Endodermal cell (in vitro differentiated cells): ENCODE data around the gene ZFAND2A. TPM values are rescaled to one million over a fixed set of nuclear protein-coding genes. Genes with fewer than 3 reads are reported as not detected.

Source experiments
- DNase-seq: peaks from one replicate; pipeline ENCODE4 v3.0.0-alpha.2; 2017
- H3K27ac ChIP-seq: 2 replicates; pipeline ENCODE4 v1.5.1; 2013; ENCODE audit warnings: mild to moderate bottlenecking, low read depth, low read length, moderate library complexity
- H3K27me3 ChIP-seq: 2 replicates; pipeline ENCODE4 v1.6.1; 2013; ENCODE audit warnings: mild to moderate bottlenecking, low read length, moderate library complexity; ENCODE audit not compliant: insufficient read depth, control insufficient read depth, poor library complexity, severe bottlenecking
- H3K36me3 ChIP-seq: 2 replicates; pipeline ENCODE4 v1.7.0; 2013; ENCODE audit warnings: mild to moderate bottlenecking, low read length, moderate library complexity; ENCODE audit not compliant: control insufficient read depth, insufficient read depth
- H3K4me1 ChIP-seq: one replicate; pipeline ENCODE4 v1.7.0; 2013; ENCODE audit warnings: low read length; ENCODE audit not compliant: control insufficient read depth, insufficient read depth
- H3K4me3 ChIP-seq: 2 replicates; pipeline ENCODE4 v1.5.1; 2013; ENCODE audit warnings: mild to moderate bottlenecking, low read length, moderate library complexity
- H3K9ac ChIP-seq: 2 replicates; pipeline ENCODE4 v1.6.1; 2013; ENCODE audit warnings: mild to moderate bottlenecking, low read length, moderate library complexity; ENCODE audit not compliant: poor library complexity, severe bottlenecking; ENCODE audit errors: extremely low read depth
- H3K9me3 ChIP-seq: 2 replicates; pipeline ENCODE4 v1.6.1; 2013; ENCODE audit warnings: mild to moderate bottlenecking, low read length, moderate library complexity; ENCODE audit not compliant: control insufficient read depth
- H3K27ac Mint-ChIP-seq: 2 replicates; pipeline ENCODE4 v1.8.0; 2020; ENCODE audit warnings: mixed read lengths
- H3K27me3 Mint-ChIP-seq: 2 replicates; pipeline ENCODE4 v1.8.0; 2021; ENCODE audit warnings: mild to moderate bottlenecking, mixed read lengths; ENCODE audit not compliant: insufficient read depth
- H3K36me3 Mint-ChIP-seq: 2 replicates; pipeline ENCODE4 v1.8.0; 2020; ENCODE audit warnings: low read depth, mixed read lengths
- H3K4me1 Mint-ChIP-seq: 2 replicates; pipeline ENCODE4 v1.8.0; 2020; ENCODE audit warnings: mixed read lengths
- H3K4me3 Mint-ChIP-seq: 2 replicates; pipeline ENCODE4 v1.8.0; 2020; ENCODE audit warnings: mild to moderate bottlenecking, moderate library complexity, mixed read lengths
- H3K9me3 Mint-ChIP-seq: 2 replicates; pipeline ENCODE4 v1.8.0; 2020; ENCODE audit warnings: mild to moderate bottlenecking, mixed read lengths
- CTCF ChIP-seq: fragments of 200-600 bp; sonication (generic); conservative IDR thresholded peaks from 2 replicates; pipeline ENCODE4 v1.5.0; 2021; ENCODE audit warnings: antibody characterized with exemption, mild to moderate bottlenecking
- WGBS, 2 experiments: methylation state at CpG; one replicate each; pipeline versions ENCODE4 v1.1.5 to v1.1.7; 2013; ENCODE audit warnings: missing lambda C conversion rate in 2 of 2, mixed read lengths in 1 of 2; ENCODE audit not compliant: insufficient coverage in 1 of 2, insufficient read length in 1 of 2; 5-methylcytosine and 5-hydroxymethylcytosine counted together
- total RNA-seq, 2 donors: library from RNA; stranded (reverse); fragmentation: NEBNext Ultra II Directional in 1 of 2; extraction: Animal tissue kit (Norgen Biotek cat#: 25700) in 1 of 2; gene quantifications; 2 replicates in 1 of 2; 3 replicates in 1 of 2; pipeline ENCODE4 v1.2.1, GENCODE V29; 2021

ZFAND2A gene
- total RNA-seq, 2 donors from 2014 or later: 14.9 to 17.1 TPM

GRCh38 chr7:1193593-1194424, 33.8 kb upstream of the ZFAND2A start:
- Histone ChIP-seq H3K36me3 (no peaks in the 10 kb centered on the region), H3K9me3 (no peaks in the 10 kb centered on the region), H3K27me3 (peaks cover 13% of the 10 kb centered on the region), H3K4me1 (no peaks in the 10 kb centered on the region), H3K27ac (no peak overlapping the region), H3K9ac (no peak overlapping the region), H3K4me3 (no peak overlapping the region)
- H3K27ac Mint-ChIP-seq: no peak overlapping the region
- no peaks in the 10 kb centered on the region for H3K4me1 Mint-ChIP-seq
- peak; percentile 83 for DNase-seq
- peak; percentile 58 for TF ChIP-seq CTCF
- H3K9me3 Mint-ChIP-seq: peaks cover 9% of the 10 kb centered on the region
- H3K27me3 Mint-ChIP-seq: peaks cover 25% of the 10 kb centered on the region
- H3K4me3 Mint-ChIP-seq: no peak overlapping the region
- H3K36me3 Mint-ChIP-seq: no peaks in the 10 kb centered on the region
- 46 to 64% methylated on average over 27 to 36 of the region's 36 CpGs for WGBS, 2 experiments

- Histone ChIP-seq H3K4me1 (no peaks in the 10 kb centered on the region), H3K9me3 (no peaks in the 10 kb centered on the region), H3K4me3 (no peak overlapping the region), H3K27ac (no peak overlapping the region), H3K36me3 (no peaks in the 10 kb centered on the region), H3K9ac (no peak overlapping the region), H3K27me3 (peaks cover 18% of the 10 kb centered on the region)
- no peak for TF ChIP-seq CTCF
- Mint-ChIP-seq H3K27me3 (peaks cover 35% of the 10 kb centered on the region), H3K4me1 (no peaks in the 10 kb centered on the region), H3K36me3 (no peaks in the 10 kb centered on the region), H3K27ac (no peak overlapping the region), H3K9me3 (peaks cover 9% of the 10 kb centered on the region), H3K4me3 (no peak overlapping the region)
- 88 to 89% methylated on average over 13 to 15 of the region's 15 CpGs for WGBS, 2 experiments
- no peak for DNase-seq
These were observed 32.2 kb upstream of the ZFAND2A start for GRCh38 chr7:1192171-1192676.

- Histone ChIP-seq H3K36me3 (no peaks in the 10 kb centered on the region), H3K4me3 (no peak overlapping the region), H3K4me1 (no peaks in the 10 kb centered on the region), H3K27me3 (peaks cover 18% of the 10 kb centered on the region), H3K9ac (no peak overlapping the region), H3K9me3 (no peaks in the 10 kb centered on the region), H3K27ac (no peak overlapping the region)
- peaks cover 9% of the 10 kb centered on the region for H3K9me3 Mint-ChIP-seq
- no peak for DNase-seq
- no peak overlapping the region for H3K27ac Mint-ChIP-seq
- H3K4me3 Mint-ChIP-seq: no peak overlapping the region
- H3K36me3 Mint-ChIP-seq: no peaks in the 10 kb centered on the region
- H3K27me3 Mint-ChIP-seq: peaks cover 46% of the 10 kb centered on the region
- TF ChIP-seq CTCF: no peak
- 92 to 93% methylated on average over 10 of the region's 10 CpGs for WGBS, 2 experiments
- H3K4me1 Mint-ChIP-seq: no peaks in the 10 kb centered on the region
These were observed 30.2 kb upstream of the ZFAND2A start for GRCh38 chr7:1189986-1190772.
